SK-N-SH (cell line): ENCODE results near the gene ASH1L. TPM values are rescaled to one million over a fixed set of nuclear protein-coding genes. Genes with fewer than 3 reads are reported as not detected.

Experiments
- CTCF ChIA-PET: fragments of 300-600, 350-600 bp; formaldehyde crosslinking; extraction: SDS; loops from one replicate; lab custom pipeline; 2021; lab: Yijun Ruan, JAX
- POLR2A ChIA-PET: fragments of 350-600 bp; sonication (Branson Sonifier 250); formaldehyde crosslinking; extraction: SDS; loops from one replicate; lab custom pipeline; 2020; ENCODE audit warnings: antibody characterized with exemption, inconsistent platforms; lab: Yijun Ruan, JAX
- DNase-seq: peaks from one replicate; pipeline ENCODE4 v3.0.0; 2012
- H2AFZ ChIP-seq: fragments of 200-600 bp; sonication (generic); 2 replicates; pipeline ENCODE4 v1.8.1; 2016; ENCODE audit warnings: antibody characterized with exemption, mild to moderate bottlenecking, low read depth
- H3F3A ChIP-seq: fragments of 200-600 bp; sonication (generic); replicated peaks from 2 replicates; pipeline ENCODE3; 2016; ENCODE audit warnings: antibody characterized with exemption, mild to moderate bottlenecking; ENCODE audit not compliant: insufficient read depth
- H3K27ac ChIP-seq, 2 experiments: fragments of 200-500 bp in 1 of 2; fragments of 200-600 bp in 1 of 2; sonication (Bioruptor generic) in 1 of 2; sonication (generic), shearing (Covaris generic) in 1 of 2; 2 replicates each; pipeline versions ENCODE4 v1.5.1 to v1.6.1; 2014 to 2016; ENCODE audit warnings: low read depth in 2 of 2, inconsistent platforms in 1 of 2, low read length in 1 of 2, mild to moderate bottlenecking in 1 of 2, mixed read lengths in 1 of 2
- H3K27me3 ChIP-seq: fragments of 200-600 bp; sonication (generic), shearing (Covaris generic); 2 replicates; pipeline ENCODE4 v1.6.1; 2016; ENCODE audit warnings: mixed run types; ENCODE audit not compliant: insufficient read depth
- H3K36me3 ChIP-seq, 2 experiments: fragments of 200-500 bp in 1 of 2; fragments of 200-600 bp in 1 of 2; sonication (Bioruptor generic) in 1 of 2; sonication (generic) in 1 of 2; replicated peaks in 1 of 2; 2 replicates each; pipeline versions ENCODE3 to v1.5.1; 2014 to 2016; ENCODE audit warnings: low read length in 1 of 2, mild to moderate bottlenecking in 1 of 2; ENCODE audit not compliant: insufficient read depth in 2 of 2, control insufficient read depth in 1 of 2
- H3K4me1 ChIP-seq, 2 experiments: fragments of 200-500 bp in 1 of 2; fragments of 200-600 bp in 1 of 2; sonication (Bioruptor generic) in 1 of 2; sonication (generic), shearing (Covaris generic) in 1 of 2; 2 replicates each; pipeline versions ENCODE4 v1.5.1 to v1.6.1; 2014 to 2016; ENCODE audit warnings: low read depth in 1 of 2, low read length in 1 of 2, mixed run types in 1 of 2; ENCODE audit not compliant: insufficient read depth in 2 of 2, control insufficient read depth in 1 of 2
- H3K4me2 ChIP-seq: fragments of 200-600 bp; sonication (generic), shearing (Covaris generic); 2 replicates; pipeline ENCODE4 v1.6.1; 2017; ENCODE audit warnings: mixed run types
- H3K4me3 ChIP-seq, 2 experiments: fragments of 200-500 bp in 1 of 2; fragments of 200-600 bp in 1 of 2; sonication (Bioruptor generic) in 1 of 2; sonication (generic), shearing (Covaris generic) in 1 of 2; 2 replicates each; pipeline versions ENCODE4 v1.5.1 to v1.8.1; 2014 to 2016; ENCODE audit warnings: low read depth in 2 of 2, inconsistent platforms in 1 of 2, low read length in 1 of 2, mild to moderate bottlenecking in 1 of 2, mixed read lengths in 1 of 2, moderate library complexity in 1 of 2
- H3K79me2 ChIP-seq: fragments of 200-600 bp; sonication (generic); 2 replicates; pipeline ENCODE4 v1.8.1; 2017; ENCODE audit warnings: mild to moderate bottlenecking; ENCODE audit not compliant: insufficient read depth
- H3K9ac ChIP-seq: fragments of 200-600 bp; sonication (generic); 2 replicates; pipeline ENCODE4 v1.6.1; 2017; ENCODE audit warnings: mixed run types
- H3K9me2 ChIP-seq: fragments of 200-600 bp; sonication (generic); 2 replicates; pipeline ENCODE4 v1.6.1; 2017; ENCODE audit warnings: mixed run types
- H3K9me3 ChIP-seq: fragments of 200-600 bp; sonication (generic); 2 replicates; pipeline ENCODE4 v1.6.1; 2017; ENCODE audit warnings: mixed run types, mild to moderate bottlenecking, moderate library complexity
- H4K20me1 ChIP-seq: fragments of 200-600 bp; sonication (generic); 2 replicates; pipeline ENCODE4 v1.6.1; 2017; ENCODE audit warnings: mild to moderate bottlenecking, mixed run types; ENCODE audit not compliant: insufficient read depth
- EZH2phosphoT487 ChIP-seq: fragments of 200-600 bp; sonication (generic); IDR thresholded peaks from 2 replicates; pipeline ENCODE4 v1.6.1; 2017; ENCODE audit warnings: low read depth, mixed run types, mild to moderate bottlenecking, antibody characterized with exemption, moderate library complexity, borderline replicate concordance
- FOSL2 ChIP-seq: IDR thresholded peaks from 2 replicates; pipeline ENCODE4 v1.4.0; 2012; ENCODE audit warnings: low read depth, mild to moderate bottlenecking, moderate library complexity, borderline replicate concordance
- GATA2 ChIP-seq: sonication (generic); formaldehyde crosslinking; IDR thresholded peaks from 2 replicates; pipeline ENCODE4 v1.5.0; 2020; ENCODE audit warnings: mild to moderate bottlenecking, missing genetic modification reagents
- MEF2A ChIP-seq: IDR thresholded peaks from 2 replicates; pipeline ENCODE4 v1.4.0; 2012; ENCODE audit warnings: low read depth, borderline replicate concordance
- PBX3 ChIP-seq: IDR thresholded peaks from 2 replicates; pipeline ENCODE4; 2012
- RCOR1 ChIP-seq: fragments of 150-350 bp; IDR thresholded peaks from 2 replicates; pipeline ENCODE4 v1.6.1; 2017; ENCODE audit warnings: antibody characterized with exemption, low read length
- REST ChIP-seq: IDR thresholded peaks from 2 replicates; pipeline ENCODE4 v1.6.1; 2012; ENCODE audit warnings: mild to moderate bottlenecking, low read depth, low read length, moderate library complexity
- RXRA ChIP-seq: IDR thresholded peaks from 2 replicates; pipeline ENCODE4 v1.4.0; 2012; ENCODE audit warnings: low read depth, mild to moderate bottlenecking, borderline replicate concordance
- TAF1 ChIP-seq: IDR thresholded peaks from 2 replicates; pipeline ENCODE4 v1.6.1; 2012; ENCODE audit warnings: low read depth, mild to moderate bottlenecking, low read length, moderate library complexity, borderline replicate concordance
- USF2 ChIP-seq: fragments of 150-350 bp; IDR thresholded peaks from 2 replicates; pipeline ENCODE4 v1.6.1; 2017; ENCODE audit warnings: antibody characterized with exemption, low read length, low read depth, borderline replicate concordance
- YY1 ChIP-seq: IDR thresholded peaks from 2 replicates; pipeline ENCODE4 v1.4.0; 2012; ENCODE audit warnings: low read depth, mild to moderate bottlenecking
- WGBS: methylation state at CpG from one replicate; pipeline ENCODE4 v1.1.6; 2017; ENCODE audit warnings: low lambda C conversion rate; 5-methylcytosine and 5-hydroxymethylcytosine counted together
- polyA plus RNA-seq, 3 experiments: library from polyadenylated mRNA; depleted of rRNA; stranded (reverse); fragments of >200 nt; gene quantifications; 2 replicates each; pipeline ENCODE4 v1.2.3, GENCODE V29; 2012

Gene ASH1L
- polyA plus RNA-seq, 1 of the 3 experiments (the other 2 are of a cell fraction) = 13.4 TPM

- no peaks in the 10 kb centered on the region for H3F3A ChIP-seq
- no peaks in the 10 kb centered on the region for H3K27me3 ChIP-seq
- H3K4me3 ChIP-seq = no peak overlapping the region
- 67% methylated on average over 3 of the region's 3 CpGs for WGBS
- no peak overlapping the region for H3K4me2 ChIP-seq
- POLR2A ChIA-PET = no interaction called here
- H3K4me1 ChIP-seq = no peaks in the 10 kb centered on the region
- no peak overlapping the region for H2AFZ ChIP-seq
- no peaks in the 10 kb centered on the region for H4K20me1 ChIP-seq
- no peak for DNase-seq
- H3K27ac ChIP-seq = no peak overlapping the region
- H3K36me3 ChIP-seq = no peaks in the 10 kb centered on the region
- H3K9me3 ChIP-seq = no peaks in the 10 kb centered on the region
- CTCF ChIA-PET = interaction anchor here (1.3 kb wide), 1 partner anchor 11 kb away, joined by 6 read pairs; the partner anchor contains the start of gene FDPS
- no peak overlapping the region for H3K9ac ChIP-seq
- H3K79me2 ChIP-seq = no peaks in the 10 kb centered on the region
- no peak for TF ChIP-seq USF2
- no peaks in the 10 kb centered on the region for H3K9me2 ChIP-seq
These were observed 265.9 kb downstream of the ASH1L start for GRCh38 chr1:155296661-155297060.

GRCh38 chr1:155295942-155296267, 266.7 kb downstream of the ASH1L start:
- no peak for DNase-seq
- 80% methylated on average over 5 of the region's 7 CpGs for WGBS
- H3F3A ChIP-seq = no peaks in the 10 kb centered on the region
- ChIA-PET CTCF (interaction anchor here (0.9 kb wide), 1 partner anchor 12 kb away, joined by 3 read pairs; no protein-coding TSS in a partner anchor), POLR2A (no interaction called here)
- H3K4me3 ChIP-seq = no peak overlapping the region
- no peaks in the 10 kb centered on the region for H3K9me2 ChIP-seq
- no peaks in the 10 kb centered on the region for H4K20me1 ChIP-seq
- H3K79me2 ChIP-seq = no peaks in the 10 kb centered on the region
- no peak for TF ChIP-seq FOSL2
- no peak for TF ChIP-seq MEF2A
- no peak for TF ChIP-seq PBX3
- TF ChIP-seq, all 33 proteins: peak for 0
- H3K9ac ChIP-seq = no peak overlapping the region
- H3K36me3 ChIP-seq = no peaks in the 10 kb centered on the region
- H2AFZ ChIP-seq = no peak overlapping the region
- H3K9me3 ChIP-seq = no peaks in the 10 kb centered on the region
- no peaks in the 10 kb centered on the region for H3K27me3 ChIP-seq
- H3K27ac ChIP-seq = no peak overlapping the region
- no peaks in the 10 kb centered on the region for H3K4me1 ChIP-seq
- H3K4me2 ChIP-seq = no peak overlapping the region

- Histone ChIP-seq H3F3A (no peaks in the 10 kb centered on the region), H3K4me2 (no peak overlapping the region), H3K79me2 (no peaks in the 10 kb centered on the region), H3K27ac (no peak overlapping the region), H3K9me3 (no peaks in the 10 kb centered on the region), H3K9ac (no peak overlapping the region), H4K20me1 (no peaks in the 10 kb centered on the region), H3K27me3 (no peaks in the 10 kb centered on the region), H3K36me3 (no peaks in the 10 kb centered on the region), H3K9me2 (no peaks in the 10 kb centered on the region), H2AFZ (no peak overlapping the region), H3K4me3 (no peak overlapping the region), H3K4me1 (no peaks in the 10 kb centered on the region)
- no peak for DNase-seq
- CTCF ChIA-PET = interaction anchor here (0.9 kb wide), 1 partner anchor 13 kb away, joined by 3 read pairs; no protein-coding TSS in a partner anchor
- 70% methylated on average over 24 of the region's 47 CpGs for WGBS
- POLR2A ChIA-PET = no interaction called here
- TF ChIP-seq TAF1 (no peak), YY1 (no peak), PBX3 (no peak), USF2 (no peak), GATA2 (CRISPR knock-in tag) (no peak), RCOR1 (no peak), MEF2A (no peak), REST (no peak), RXRA (no peak), EZH2phosphoT487 (no peak)
These were observed 267.2 kb downstream of the ASH1L start for GRCh38 chr1:155295183-155295941.
